Left lung (tissue), 10 donors: ENCODE measurements around the gene KRT36. TPM values are rescaled to one million over a fixed set of nuclear protein-coding genes. Genes with fewer than 3 reads are reported as not detected.
A peak's percentile ranks its signal among the peaks of the same experiment; 100 is the strongest.

ENCODE experiments used
- ATAC-seq: fragments of 200-7000 bp; cut with Tn5 transposase; one replicate; pipeline ENCODE4 v1.9.1; 2020; ENCODE audit warnings: moderate library complexity
- DNase-seq, 4 donors: peaks; one replicate each; pipeline ENCODE4 v3.0.0-alpha.2; 2013 to 2020
- H3K27ac ChIP-seq, 2 donors: fragments of 200-600 bp; sonication (generic) in 1 of 2; one replicate each; pipeline versions ENCODE4 v1.5.0 to v1.8.0; 2020 to 2021
- H3K27me3 ChIP-seq, 2 donors: fragments of 200-600 bp; sonication (generic) in 1 of 2; one replicate each; pipeline versions ENCODE4 v1.5.0 to v1.8.0; 2020 to 2021
- H3K36me3 ChIP-seq, 2 donors: fragments of 200-600 bp; sonication (generic) in 1 of 2; one replicate each; pipeline versions ENCODE4 v1.5.0 to v1.8.0; 2020 to 2021
- H3K4me1 ChIP-seq, 2 donors: fragments of 200-600 bp; one replicate each; pipeline ENCODE4 v1.8.0; 2021
- H3K4me3 ChIP-seq, 2 donors: fragments of 200-600 bp; sonication (generic) in 1 of 2; one replicate each; pipeline versions ENCODE4 v1.5.0 to v1.8.0; 2020 to 2021; ENCODE audit warnings: mild to moderate bottlenecking in 1 of 2
- H3K9me3 ChIP-seq, 2 donors: fragments of 200-600 bp; sonication (generic) in 1 of 2; one replicate each; pipeline versions ENCODE4 v1.5.0 to v1.8.0; 2020 to 2021
- intact Hi-C, 2 donors: fragments of 100-400 bp; cut with DNase I; formaldehyde crosslinking; loops; one replicate each; pipeline versions ENCODE4 v1.11.2 to v1.14.2; 2022
- polyA plus RNA-seq, 6 donors: library from polyadenylated mRNA; unstranded; fragments of 120-200 nt; gene quantifications; one replicate each; pipeline ENCODE4 v1.2.1, GENCODE V29; 2013; ENCODE audit not compliant: insufficient read length in 6 of 6
- total RNA-seq, 2 donors: library from RNA; stranded (reverse); fragmentation: NEBNext Ultra II Directional; extraction: Animal tissue kit (Norgen Biotek cat#: 25700); gene quantifications; one replicate each; pipeline ENCODE4 v1.2.1, GENCODE V29; 2021
- TF ChIP-seq, protein P1 (sequence below), 2 donors: fragments of 200-600 bp; sonication (generic) in 1 of 2; IDR thresholded peaks; one replicate each; pipeline versions ENCODE4 v1.5.0 to v1.8.0; 2021; ENCODE audit warnings: antibody characterized with exemption in 2 of 2
- donor health status: DM: no; HTN: yes; CAD: no.
- donor health status: DM: no; HTN: no; CAD: no.

Gene KRT36
- total and polyA plus RNA-seq, 8 donors, result not detected

DNA sequence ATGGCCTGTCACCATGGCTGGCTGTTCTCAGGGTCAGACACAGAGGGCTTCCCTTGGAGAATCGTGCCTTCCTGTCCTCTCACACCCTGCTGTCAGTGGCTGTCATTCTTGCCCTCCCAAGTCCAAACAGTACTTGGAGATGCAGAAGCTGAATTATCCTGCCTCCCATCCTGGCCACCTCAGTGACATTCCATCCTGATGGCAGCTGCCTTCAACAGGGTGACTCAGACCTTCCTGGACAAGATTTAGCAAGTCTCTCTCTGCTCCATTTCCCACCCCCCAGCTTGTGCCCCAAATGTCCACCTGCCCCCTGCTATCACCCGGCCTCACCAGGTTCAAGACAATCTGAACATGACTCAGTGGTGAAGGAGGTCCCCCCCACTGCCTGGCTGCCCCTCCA, 4.8 kb upstream of the KRT36 start:
- H3K27me3 ChIP-seq, result no peaks in the 10 kb centered on the region
- no peaks in the 10 kb centered on the region for H3K36me3 ChIP-seq
- H3K4me1 ChIP-seq, result peaks cover 5 to 47% of the 10 kb centered on the region in 2 donors
- DNase-seq (no peak), ATAC-seq (no peak)
- TF ChIP-seq, protein P1, sequence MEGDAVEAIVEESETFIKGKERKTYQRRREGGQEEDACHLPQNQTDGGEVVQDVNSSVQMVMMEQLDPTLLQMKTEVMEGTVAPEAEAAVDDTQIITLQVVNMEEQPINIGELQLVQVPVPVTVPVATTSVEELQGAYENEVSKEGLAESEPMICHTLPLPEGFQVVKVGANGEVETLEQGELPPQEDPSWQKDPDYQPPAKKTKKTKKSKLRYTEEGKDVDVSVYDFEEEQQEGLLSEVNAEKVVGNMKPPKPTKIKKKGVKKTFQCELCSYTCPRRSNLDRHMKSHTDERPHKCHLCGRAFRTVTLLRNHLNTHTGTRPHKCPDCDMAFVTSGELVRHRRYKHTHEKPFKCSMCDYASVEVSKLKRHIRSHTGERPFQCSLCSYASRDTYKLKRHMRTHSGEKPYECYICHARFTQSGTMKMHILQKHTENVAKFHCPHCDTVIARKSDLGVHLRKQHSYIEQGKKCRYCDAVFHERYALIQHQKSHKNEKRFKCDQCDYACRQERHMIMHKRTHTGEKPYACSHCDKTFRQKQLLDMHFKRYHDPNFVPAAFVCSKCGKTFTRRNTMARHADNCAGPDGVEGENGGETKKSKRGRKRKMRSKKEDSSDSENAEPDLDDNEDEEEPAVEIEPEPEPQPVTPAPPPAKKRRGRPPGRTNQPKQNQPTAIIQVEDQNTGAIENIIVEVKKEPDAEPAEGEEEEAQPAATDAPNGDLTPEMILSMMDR (IDR thresholded peaks at IDR 0.05), result no peak
- no peak overlapping the region for H3K27ac ChIP-seq
- H3K9me3 ChIP-seq, result no peaks in the 10 kb centered on the region
- intact Hi-C loops, result no loop called here
- no peak overlapping the region for H3K4me3 ChIP-seq

DNA sequence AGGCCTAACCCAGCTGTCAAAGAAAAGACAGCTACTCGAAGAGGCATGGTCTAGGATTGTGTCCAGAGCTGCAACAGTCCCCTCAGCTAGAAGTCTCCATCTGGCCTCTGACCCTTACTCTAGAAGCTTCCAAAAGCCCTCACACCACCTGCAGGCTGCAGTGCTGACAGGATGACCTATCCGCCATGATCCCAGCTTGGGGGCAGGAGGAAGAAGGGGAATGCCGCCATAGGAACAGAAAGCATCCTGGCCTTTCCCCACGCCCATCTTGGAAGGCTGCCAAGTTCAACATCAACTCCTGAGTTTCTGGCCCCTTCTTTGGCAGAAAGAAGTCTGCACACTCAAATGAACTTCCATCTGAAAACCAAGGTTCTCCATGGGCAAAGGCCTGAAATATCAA, 3.1 kb upstream of the KRT36 start:
- intact Hi-C loops, result no loop called here
- TF ChIP-seq, protein P1 (IDR thresholded peaks at IDR 0.05), result no peak
- ATAC-seq, result no peak
- Histone ChIP-seq H3K27me3 (no peaks in the 10 kb centered on the region), H3K4me1 (peaks cover 5 to 32% of the 10 kb centered on the region in 2 donors), H3K27ac (no peak overlapping the region), H3K9me3 (no peaks in the 10 kb centered on the region), H3K4me3 (no peak overlapping the region), H3K36me3 (no peaks in the 10 kb centered on the region)
- peak in 2 of 4 donors; percentile 22 to 61 for DNase-seq

DNA sequence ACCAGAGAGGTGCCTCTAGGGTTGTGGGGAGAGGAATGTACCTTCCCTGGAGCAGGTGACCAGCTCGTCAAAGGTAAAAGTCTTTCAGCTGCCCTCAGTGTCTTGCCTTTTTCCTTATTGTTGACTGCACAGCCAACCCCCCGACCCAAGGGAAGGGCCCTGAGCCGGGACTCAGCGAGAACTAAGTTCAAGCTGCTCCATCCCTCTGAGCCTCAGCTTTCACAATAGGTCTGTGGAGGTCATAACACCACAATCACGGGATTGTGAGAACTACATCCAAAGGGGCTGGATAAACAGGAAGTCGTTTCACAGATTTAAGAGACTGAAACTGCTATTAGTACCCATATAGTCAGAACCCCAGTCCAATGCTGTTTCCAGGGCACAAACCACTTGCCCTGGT, 2.6 kb upstream of the KRT36 start:
- Histone ChIP-seq H3K9me3 (no peaks in the 10 kb centered on the region), H3K36me3 (no peaks in the 10 kb centered on the region), H3K4me3 (no peak overlapping the region), H3K4me1 (peaks cover 5 to 27% of the 10 kb centered on the region in 2 donors), H3K27me3 (no peaks in the 10 kb centered on the region), H3K27ac (no peak overlapping the region)
- intact Hi-C loops, result no loop called here
- ATAC-seq (no peak), DNase-seq (no peak)
- TF ChIP-seq, protein P1 (IDR thresholded peaks at IDR 0.05), result no peak

DNA sequence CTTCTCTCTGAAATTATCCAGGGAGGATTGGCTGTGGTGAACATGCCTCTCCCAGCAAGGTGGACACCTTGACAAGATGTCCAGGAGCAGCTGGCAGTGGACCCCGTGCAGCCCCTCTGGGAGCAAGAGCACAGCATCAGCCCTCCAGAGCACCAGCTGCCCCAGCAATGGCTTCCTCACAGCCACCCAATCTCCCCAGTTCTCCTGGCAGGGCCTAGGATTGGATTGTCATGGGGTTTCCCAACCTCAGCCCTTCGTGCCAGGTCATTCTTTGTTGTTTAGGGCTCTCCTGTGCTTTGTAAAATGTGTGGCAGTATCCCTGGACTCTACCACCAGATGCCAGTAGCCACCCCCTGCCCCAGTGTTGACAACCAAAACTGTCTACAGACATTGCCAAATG, 1.8 kb upstream of the KRT36 start:
- DNase-seq, result no peak
- no peaks in the 10 kb centered on the region for H3K36me3 ChIP-seq
- no peak overlapping the region for H3K27ac ChIP-seq
- no peak overlapping the region for H3K4me3 ChIP-seq
- TF ChIP-seq, protein P1 (IDR thresholded peaks at IDR 0.05), result no peak
- intact Hi-C loops, result no loop called here
- ATAC-seq, result no peak
- peaks cover 0 to 7% of the 10 kb centered on the region in 2 donors for H3K27me3 ChIP-seq
- H3K4me1 ChIP-seq, result peaks cover 5 to 19% of the 10 kb centered on the region in 2 donors
- no peaks in the 10 kb centered on the region for H3K9me3 ChIP-seq

DNA sequence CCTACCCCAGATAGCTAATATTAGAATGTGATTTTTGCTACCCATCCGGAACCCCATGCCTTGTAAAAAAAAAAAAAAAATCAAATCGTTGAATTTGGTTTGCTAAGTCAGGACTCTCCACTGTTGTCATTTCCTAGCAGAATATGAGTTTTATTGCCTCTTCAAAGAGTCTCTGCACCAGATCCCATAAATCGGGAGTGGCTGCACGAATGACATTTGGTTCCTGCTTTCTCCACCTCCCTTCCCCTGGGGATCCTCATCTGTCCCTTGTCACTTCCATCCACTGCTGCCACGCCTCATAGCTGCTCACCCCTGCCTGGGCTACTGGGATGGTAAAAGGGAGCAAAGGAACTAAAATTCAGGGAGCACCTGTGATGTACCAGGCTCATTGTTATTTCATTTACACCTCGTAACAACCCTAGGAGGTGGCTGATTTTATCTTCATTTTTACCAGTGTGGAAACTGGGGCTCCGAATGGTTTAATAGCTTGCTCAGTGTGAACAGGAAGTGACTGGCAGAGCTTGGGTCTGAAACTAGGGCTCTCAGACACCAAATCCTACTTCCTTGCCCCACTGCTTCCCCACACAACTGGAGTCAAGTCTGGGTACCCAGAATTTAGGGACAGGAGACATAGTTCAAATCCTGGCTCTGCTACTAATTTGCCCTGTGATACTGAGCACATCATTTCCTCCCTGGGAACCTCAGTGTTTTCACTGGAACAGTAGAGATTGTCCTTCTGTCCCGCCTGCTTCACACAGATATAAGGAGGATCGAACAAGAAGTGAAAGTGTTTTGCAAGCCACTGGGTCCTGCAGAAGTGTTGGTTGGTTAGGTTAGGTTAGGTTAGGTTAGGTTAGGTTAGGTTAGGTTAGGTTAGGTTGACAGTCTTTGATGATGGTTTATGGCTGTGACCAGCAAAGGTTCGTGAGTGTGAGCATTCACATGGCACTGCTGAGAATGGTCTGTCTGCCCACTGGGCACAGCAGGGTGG, 585 bp upstream of the KRT36 start:
- TF ChIP-seq, protein P1 (IDR thresholded peaks at IDR 0.05), result no peak
- peaks cover 0 to 12% of the 10 kb centered on the region in 2 donors for H3K27me3 ChIP-seq
- no peaks in the 10 kb centered on the region for H3K36me3 ChIP-seq
- H3K4me3 ChIP-seq, result no peak overlapping the region
- H3K9me3 ChIP-seq, result no peaks in the 10 kb centered on the region
- intact Hi-C loops, result no loop called here
- DNase-seq, result no peak
- H3K4me1 ChIP-seq, result peaks cover 5 to 15% of the 10 kb centered on the region in 2 donors
- no peak overlapping the region for H3K27ac ChIP-seq
- no peak for ATAC-seq
